GM18505 (cell line): ENCODE measurements around the gene C1orf210.
A peak's percentile ranks its signal among the peaks of the same experiment; 100 is the strongest.

ENCODE experiments used
- ATAC-seq: cut with Tn5 transposase; IDR thresholded peaks from one replicate; pipeline ENCODE4 v1.9.1; 2021; ENCODE audit not compliant: unreplicated experiment
- POLR2A ChIP-seq: IDR thresholded peaks from 4 replicates; pipeline ENCODE4 v1.6.1; 2011; ENCODE audit warnings: borderline replicate concordance; ENCODE audit not compliant: insufficient read depth, insufficient read length; ENCODE audit errors: extremely low read depth

C1orf210 gene

DNA sequence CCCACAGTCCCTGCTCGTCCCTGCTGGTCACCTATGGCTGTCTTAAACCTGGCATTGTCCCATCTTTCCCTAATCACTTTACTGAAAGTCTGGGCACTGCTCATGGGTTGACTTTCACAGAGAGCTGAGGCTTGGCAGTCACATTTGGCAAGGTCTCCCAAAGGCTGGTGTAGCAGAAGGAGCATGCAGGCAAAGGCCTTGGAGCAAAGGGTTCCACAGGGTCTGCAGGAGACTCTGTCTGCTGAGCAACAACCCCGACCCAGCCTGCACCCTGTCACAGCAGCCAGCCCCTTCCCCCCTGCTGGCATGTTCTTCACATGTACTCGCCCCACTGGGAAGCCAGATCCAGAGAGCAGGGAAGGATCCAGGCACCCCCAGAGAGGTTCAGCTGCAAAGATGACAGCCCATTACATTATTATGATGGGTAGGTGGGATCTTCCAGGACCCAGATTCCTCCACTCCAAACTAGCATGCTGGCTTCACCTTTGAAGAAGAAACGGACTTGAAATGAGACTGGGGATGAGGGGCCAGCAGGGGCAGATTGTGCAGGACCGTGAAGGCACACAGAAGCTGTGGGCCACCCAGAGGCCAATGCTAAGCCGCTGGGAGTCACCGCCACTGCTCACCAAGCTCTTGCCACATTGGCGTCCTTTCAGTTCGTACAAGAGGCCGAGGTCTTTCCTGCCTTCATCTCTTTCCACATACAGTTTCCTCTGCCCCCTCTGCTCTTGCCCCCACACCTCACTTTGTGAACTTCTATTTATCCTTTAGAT, 29.8 kb downstream of the C1orf210 start:
- no peak for TF ChIP-seq POLR2A
- ATAC-seq, result no peak

DNA sequence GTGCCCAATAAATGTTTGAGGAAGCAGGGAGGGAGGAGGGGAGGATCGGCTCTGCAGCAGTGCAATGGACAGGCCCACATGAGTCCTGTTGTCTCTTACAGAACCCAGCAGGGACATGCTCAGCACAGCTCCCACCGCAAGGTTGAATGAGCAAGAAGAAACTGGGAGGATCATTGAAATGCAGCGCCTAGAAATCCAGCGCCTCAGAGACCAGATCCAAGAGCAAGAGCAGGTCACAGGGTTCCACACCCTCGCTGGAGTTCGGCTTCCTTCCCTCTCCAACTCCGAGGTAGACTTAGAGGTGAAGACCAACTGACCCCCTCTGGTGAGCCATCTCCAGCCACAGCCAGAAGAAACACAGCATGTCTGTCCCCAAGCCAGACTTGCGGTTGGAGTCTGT, 31.5 kb downstream of the C1orf210 start:
- TF ChIP-seq POLR2A, result no peak
- ATAC-seq, result no peak

GRCh38 chr1:43253173-43253572, 32.2 kb downstream of the C1orf210 start:
- no peak for ATAC-seq
- TF ChIP-seq POLR2A, result no peak

DNA sequence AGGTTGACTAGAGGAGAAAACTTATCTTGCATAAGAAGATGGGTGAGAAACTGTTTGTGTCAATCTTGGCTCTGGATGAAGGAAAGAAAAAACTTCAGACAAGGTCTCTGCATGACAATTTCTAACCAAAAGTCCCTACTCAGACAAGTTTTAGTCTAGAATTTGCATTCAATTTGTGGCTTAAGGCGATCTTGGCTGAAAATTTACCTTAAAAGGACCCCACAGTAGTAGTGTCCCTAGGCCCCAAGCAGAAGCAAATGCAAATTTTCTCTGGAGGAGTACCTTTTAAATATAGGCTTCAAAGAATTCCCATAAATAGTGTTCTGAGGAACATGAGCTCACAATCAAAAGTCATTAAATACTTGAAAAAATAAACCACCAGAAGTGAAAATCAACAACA, 33.2 kb downstream of the C1orf210 start:
- ATAC-seq, result no peak
- TF ChIP-seq POLR2A, result no peak

DNA sequence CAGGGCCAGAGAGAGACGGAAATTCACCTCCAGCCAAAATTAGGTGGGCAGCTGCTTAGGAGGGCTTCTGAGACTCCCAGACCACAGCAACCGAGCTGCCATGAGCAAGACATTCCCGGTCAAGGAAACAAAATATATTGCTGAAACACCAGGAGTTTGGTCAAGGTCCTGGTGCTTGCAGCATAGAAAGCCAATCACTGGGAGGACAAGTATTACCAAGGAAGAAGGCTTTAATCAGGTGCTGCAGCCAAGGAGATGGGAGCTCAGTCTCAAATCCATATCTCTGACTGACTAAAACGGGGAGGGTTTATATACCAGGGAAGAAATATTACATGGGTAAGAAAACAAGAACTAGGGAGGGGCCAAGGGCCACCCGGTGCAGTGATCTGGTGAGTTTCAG, 34.4 kb downstream of the C1orf210 start:
- no peak for TF ChIP-seq POLR2A
- no peak for ATAC-seq

GRCh38 chr1:43250351-43250761, 35.0 kb downstream of the C1orf210 start:
- no peak for TF ChIP-seq POLR2A
- ATAC-seq, result no peak

- TF ChIP-seq POLR2A, result no peak
- ATAC-seq, result no peak
Observed at GRCh38 chr1:43247256-43247921, 38.0 kb downstream of the C1orf210 start.

- no peak for TF ChIP-seq POLR2A
- no peak for ATAC-seq
Observed at GRCh38 chr1:43246466-43247213, 38.7 kb downstream of the C1orf210 start.

DNA sequence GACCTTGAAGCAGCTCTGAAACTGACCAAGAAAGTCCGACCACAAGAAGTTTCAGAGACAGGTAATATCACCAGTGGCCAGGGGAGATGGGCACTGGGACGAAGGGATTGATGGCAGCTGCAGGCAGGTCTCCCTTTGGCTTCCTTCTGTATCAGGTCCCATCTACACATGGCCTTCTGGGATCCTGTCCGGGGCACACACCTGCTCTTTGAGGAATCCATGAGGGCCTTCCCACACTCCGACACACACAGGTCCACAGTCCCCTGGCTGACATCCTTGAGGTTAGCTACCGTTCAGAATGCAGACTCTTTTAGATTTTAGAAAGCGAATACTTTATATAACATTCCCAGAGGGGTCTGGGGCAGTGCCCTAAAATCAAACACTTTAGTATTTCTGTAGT, 42.1 kb downstream of the C1orf210 start:
- TF ChIP-seq POLR2A, result no peak
- no peak for ATAC-seq

- ATAC-seq, result no peak
- TF ChIP-seq POLR2A, result no peak
Observed at GRCh38 chr1:43241413-43241836, 44.0 kb downstream of the C1orf210 start.

- peak; percentile 49 for ATAC-seq
Observed at GRCh38 chr1:43239484-43239883, 45.9 kb downstream of the C1orf210 start.

DNA sequence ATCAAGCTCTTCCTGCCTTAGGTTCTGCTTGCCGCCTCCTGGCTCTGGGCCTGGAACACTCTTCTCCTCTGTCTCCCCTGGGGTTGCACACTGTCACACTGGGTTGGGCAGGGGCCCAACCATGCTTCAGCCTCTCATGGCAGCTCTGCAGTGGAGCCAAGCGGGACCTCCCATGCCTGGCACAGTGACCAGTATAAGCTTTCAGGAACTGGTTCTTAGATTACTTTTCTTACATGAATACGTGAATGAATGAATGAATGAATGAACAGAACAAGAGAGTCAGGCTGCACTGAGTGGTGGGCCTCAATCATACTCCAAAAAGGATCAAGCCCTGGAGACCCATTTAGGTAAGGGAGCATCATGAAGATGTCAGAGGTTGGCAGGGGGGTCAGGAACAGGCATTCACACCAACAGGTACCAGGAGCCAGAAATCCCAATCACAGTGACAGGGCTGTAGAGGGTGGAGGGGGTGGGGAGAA, 46.4 kb downstream of the C1orf210 start:
- TF ChIP-seq POLR2A, result no peak
- ATAC-seq, result peak; percentile 21

More at GRCh38 chr1:43239484-43239883, 45.9 kb downstream of the C1orf210 start:
- no peak for TF ChIP-seq POLR2A

GRCh38 chr1:43238085-43238484, 47.3 kb downstream of the C1orf210 start:
- TF ChIP-seq POLR2A, result no peak
- no peak for ATAC-seq

- no peak for ATAC-seq
- no peak for TF ChIP-seq POLR2A
Observed at GRCh38 chr1:43237121-43237520, 48.3 kb downstream of the C1orf210 start.

DNA sequence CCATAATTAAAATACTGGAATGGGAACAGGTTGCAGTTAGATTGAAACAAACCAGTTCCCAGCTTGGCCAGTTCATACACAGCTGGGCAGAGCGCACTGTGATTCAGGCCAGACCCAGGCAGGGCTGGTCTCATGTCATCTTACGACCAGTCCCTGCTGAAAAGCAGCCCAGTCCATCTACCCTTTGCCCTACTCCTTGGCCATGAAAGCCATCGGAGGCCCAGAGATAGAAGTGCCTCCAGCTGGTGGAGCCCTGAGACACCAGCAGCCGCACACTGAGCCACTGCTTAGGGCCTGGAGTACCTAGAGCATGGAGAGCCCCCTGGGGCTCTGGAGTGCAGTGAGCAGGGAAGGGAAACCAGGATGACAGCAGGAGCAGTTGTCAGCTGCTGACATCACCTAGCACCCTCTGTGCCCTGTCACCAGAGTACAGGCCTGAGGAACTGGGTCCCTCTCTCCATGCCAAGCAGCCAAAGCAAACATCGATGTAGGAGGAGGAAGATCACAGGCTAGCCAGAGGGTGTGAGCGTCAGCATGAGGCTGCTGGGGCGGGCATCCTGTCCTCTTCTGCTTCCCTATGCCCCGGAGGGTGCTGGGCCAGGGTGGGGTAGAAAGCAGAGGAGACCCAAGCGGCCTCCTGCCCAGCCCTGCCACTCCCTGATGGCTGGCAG, 49.8 kb downstream of the C1orf210 start:
- ATAC-seq, result no peak
- no peak for TF ChIP-seq POLR2A
